A549 (cell line): Measurements from ENCODE around the gene RIC1. TPM values are rescaled to one million over a fixed set of nuclear protein-coding genes. Genes with fewer than 3 reads are reported as not detected.

ENCODE experiments used
- ATAC-seq, 2 experiments: fragments of 200-7000 bp in 1 of 2; fragments of >200 bp in 1 of 2; cut with Nextera tagmentation in 1 of 2; cut with Tn5 transposase in 1 of 2; 3 replicates each; pipeline versions ENCODE4 v1.8.0 to v1.9.1; 2018 to 2020; ENCODE audit warnings: mild to moderate bottlenecking in 1 of 2, moderate library complexity in 1 of 2
- CTCF ChIA-PET: fragments of 300-600 bp; sonication (Branson Sonifier 250); formaldehyde crosslinking; extraction: SDS; loops from one replicate; lab custom pipeline; 2021; ENCODE audit warnings: antibody characterized with exemption, inconsistent platforms; lab: Yijun Ruan, JAX
- POLR2A ChIA-PET: fragments of 350-600 bp; formaldehyde crosslinking; extraction: SDS; loops from one replicate; lab custom pipeline; 2021; ENCODE audit warnings: antibody characterized with exemption, inconsistent platforms; lab: Yijun Ruan, JAX
- DNase-seq, 2 experiments: peaks; one replicate each; pipeline versions ENCODE4 v3.0.0 to v3.0.0-alpha.2; 2011 to 2016; ENCODE audit warnings: low read depth in 1 of 2, low spot score in 1 of 2
- FAIRE-seq: peaks from 2 replicates; lab custom pipeline; 2011; peaks lifted over from hg19 to GRCh38; lab: Jason Lieb, UNC
- H3K27ac ChIP-seq, 2 experiments: fragments of >200 bp; sonication (Bioruptor Twin); formaldehyde crosslinking; 3 replicates each; pipeline ENCODE4 v1.5.1; 2016 to 2017
- H3K4me1 ChIP-seq: fragments of >200 bp; sonication (Bioruptor Twin); formaldehyde crosslinking; 3 replicates; pipeline ENCODE4 v1.6.1; 2016
- H3K4me2 ChIP-seq: fragments of >200 bp; sonication (Bioruptor Twin); formaldehyde crosslinking; 3 replicates; pipeline ENCODE4 v1.6.1; 2016
- H3K4me3 ChIP-seq: fragments of >200 bp; sonication (Bioruptor Twin); formaldehyde crosslinking; 3 replicates; pipeline ENCODE4 v1.5.1; 2016
- H3K9me3 ChIP-seq: fragments of >200 bp; sonication (Bioruptor Twin); formaldehyde crosslinking; 3 replicates; pipeline ENCODE4 v1.6.1; 2016
- BHLHE40 ChIP-seq: IDR thresholded peaks from 2 replicates; pipeline ENCODE4 v1.6.1; 2012; ENCODE audit warnings: low read depth, low read length, inconsistent platforms
- CBX2 ChIP-seq: fragments of 200-600 bp; sonication (generic); IDR thresholded peaks from 2 replicates; pipeline ENCODE4 v1.6.1; 2016; ENCODE audit warnings: low read depth, mild to moderate bottlenecking, borderline replicate concordance
- CHD4 ChIP-seq: fragments of 200-600 bp; sonication (generic); IDR thresholded peaks from 2 replicates; pipeline ENCODE4 v1.6.1; 2016; ENCODE audit warnings: antibody characterized with exemption, mild to moderate bottlenecking, borderline replicate concordance
- EHMT2 ChIP-seq: fragments of 200-600 bp; sonication (generic); IDR thresholded peaks from 2 replicates; pipeline ENCODE4 v1.6.1; 2016; ENCODE audit warnings: antibody characterized with exemption, low read depth, mild to moderate bottlenecking, moderate library complexity
- ESRRA ChIP-seq: fragments of 150-350 bp; IDR thresholded peaks from 2 replicates; pipeline ENCODE4 v1.6.1; 2014; ENCODE audit warnings: mild to moderate bottlenecking, low read length, borderline replicate concordance
- HMGXB4 ChIP-seq: fragments of 250-450 bp; sonication (Bioruptor Pico); IDR thresholded peaks from 2 replicates; pipeline ENCODE4 v1.5.0; 2021; ENCODE audit warnings: mild to moderate bottlenecking, moderate library complexity, borderline replicate concordance
- HOXA7 ChIP-seq: fragments of 250-450 bp; sonication (Bioruptor Pico); IDR thresholded peaks from 2 replicates; pipeline ENCODE4 v1.5.0; 2020; ENCODE audit warnings: mild to moderate bottlenecking, moderate library complexity
- JUN ChIP-seq, 2 experiments: fragments of >200 bp; sonication (Bioruptor Twin); formaldehyde crosslinking; IDR thresholded peaks; 2 replicates in 1 of 2; 3 replicates in 1 of 2; pipeline ENCODE4 v1.6.1; 2016 to 2017
- JUNB ChIP-seq: fragments of >200 bp; sonication (Bioruptor Twin); formaldehyde crosslinking; IDR thresholded peaks from 2 replicates; pipeline ENCODE4 v1.6.1; 2016
- NFE2L2 ChIP-seq: fragments of 150-350 bp; conservative IDR thresholded peaks from 2 replicates; pipeline ENCODE4 v1.6.1; 2014; ENCODE audit warnings: low read length
- NPAS2 ChIP-seq: fragments of 250-450 bp; sonication (Bioruptor Pico); IDR thresholded peaks from 2 replicates; pipeline ENCODE4 v1.8.0; 2022; ENCODE audit warnings: mild to moderate bottlenecking, moderate library complexity, borderline replicate concordance
- POLR2A ChIP-seq: IDR thresholded peaks from 2 replicates; pipeline ENCODE4 v1.6.1; 2012; ENCODE audit warnings: mild to moderate bottlenecking, low read length
- POLR2AphosphoS2 ChIP-seq: conservative IDR thresholded peaks from 2 replicates; pipeline ENCODE4 v1.6.1; 2012; ENCODE audit warnings: low read length, improper control_type of control experiment, inconsistent platforms
- RAD21 ChIP-seq, 2 experiments: fragments of >200 bp in 1 of 2; sonication (Bioruptor Twin) in 1 of 2; formaldehyde crosslinking in 1 of 2; IDR thresholded peaks in 1 of 2; conservative IDR thresholded peaks in 1 of 2; 2 replicates in 1 of 2; 3 replicates in 1 of 2; pipeline ENCODE4 v1.6.1; 2012 to 2018; ENCODE audit warnings: inconsistent platforms in 1 of 2
- RARB ChIP-seq: fragments of 250-450 bp; sonication (Bioruptor Pico); IDR thresholded peaks from 2 replicates; pipeline ENCODE4 v1.8.0; 2021; ENCODE audit warnings: mild to moderate bottlenecking, moderate library complexity
- RCOR1 ChIP-seq: fragments of 150-350 bp; IDR thresholded peaks from 2 replicates; pipeline ENCODE4 v1.6.1; 2014; ENCODE audit warnings: antibody characterized with exemption, low read length, low read depth
- RFX5 ChIP-seq: fragments of 450-650 bp; IDR thresholded peaks from 2 replicates; pipeline ENCODE4 v1.7.1; 2014; ENCODE audit warnings: antibody characterized with exemption, mild to moderate bottlenecking, moderate library complexity
- SREBF2 ChIP-seq: fragments of 450-650 bp; IDR thresholded peaks from 2 replicates; pipeline ENCODE4 v1.6.1; 2014; ENCODE audit warnings: mild to moderate bottlenecking, moderate library complexity
- TFCP2L1 ChIP-seq: fragments of 250-450 bp; sonication (Bioruptor Pico); IDR thresholded peaks from 2 replicates; pipeline ENCODE4 v1.5.0; 2021; ENCODE audit warnings: mild to moderate bottlenecking
- TP53 ChIP-seq: fragments of 250-450 bp; sonication (Bioruptor Pico); IDR thresholded peaks from 2 replicates; pipeline ENCODE4 v1.5.0; 2021; ENCODE audit warnings: mild to moderate bottlenecking, moderate library complexity
- ZC3H11A ChIP-seq: fragments of 450-650 bp; IDR thresholded peaks from 2 replicates; pipeline ENCODE4 v1.6.1; 2014; ENCODE audit warnings: antibody characterized with exemption, mild to moderate bottlenecking
- ZFP36 ChIP-seq: fragments of 450-650 bp; IDR thresholded peaks from 2 replicates; pipeline ENCODE4 v1.6.1; 2014; ENCODE audit warnings: borderline replicate concordance; ENCODE audit not compliant: partially characterized antibody
- WGBS: methylation state at CpG from one replicate; pipeline ENCODE4 v1.1.6; 2017; ENCODE audit errors: missing lambda C conversion rate; 5-methylcytosine and 5-hydroxymethylcytosine counted together
- polyA plus RNA-seq, 4 experiments: library from polyadenylated mRNA; depleted of rRNA in 3 of 4; stranded (reverse); fragments of >200 nt; fragmentation: RNase III in 1 of 4; extraction: RNeasy Plus Mini Kit Qiagen cat#74134 plus additional on column Dnase treatment in 1 of 4; gene quantifications; 2 replicates in 3 of 4; 3 replicates in 1 of 4; pipeline ENCODE4 v1.2.3, GENCODE V29; 2011 to 2017
- TF ChIP-seq, protein P1 (sequence below): fragments of 250-450 bp; sonication (Bioruptor Pico); IDR thresholded peaks from 2 replicates; pipeline ENCODE4 v1.5.0; 2020; ENCODE audit warnings: low read depth, mild to moderate bottlenecking, moderate library complexity
- TF ChIP-seq, protein P2 (sequence below): IDR thresholded peaks from 2 replicates; pipeline ENCODE4 v1.6.1; 2012

Gene RIC1
- polyA plus RNA-seq, 2 of the 4 experiments (the other 2 are of a cell fraction): 10.7 to 26.8 TPM

GRCh38 chr9:5756633-5757032 lies 127.7 kb downstream of the RIC1 start:
- H3K4me1 ChIP-seq: no peaks in the 10 kb centered on the region
- FAIRE-seq: no peak
- TF ChIP-seq JUN (IDR thresholded peaks at IDR 0.05): no peak
- ATAC-seq: no peak
- no peaks in the 10 kb centered on the region for H3K9me3 ChIP-seq
- H3K27ac ChIP-seq: no peak overlapping the region
- H3K4me2 ChIP-seq: no peak overlapping the region
- CTCF ChIA-PET: interaction anchor here (0.6 to 1.4 kb wide), 3 partner anchors 77 to 298 kb away, joined by 3 read pairs; partner anchors contain the start of gene ERMP1
- 65% methylated on average over 3 of the region's 3 CpGs for WGBS
- no peak overlapping the region for H3K4me3 ChIP-seq
- POLR2A ChIA-PET: interaction anchor here (0.7 kb wide), 1 partner anchor 20 kb away, joined by 3 read pairs; no protein-coding TSS in a partner anchor
- no peak for DNase-seq

GRCh38 chr9:5760338-5760737 lies 131.4 kb downstream of the RIC1 start:
- 92% methylated on average over 1 of the region's 1 CpG for WGBS
- ATAC-seq (no peak), DNase-seq (no peak), FAIRE-seq (no peak)
- TF ChIP-seq ZFP36 (no peak), TP53 (CRISPR knock-in tag) (no peak), RAD21 (conservative IDR thresholded peaks at IDR 0.05 in 1 of 2, IDR thresholded peaks at IDR 0.05 in 1 of 2) (no peak), TFCP2L1 (CRISPR knock-in tag) (no peak), HMGXB4 (CRISPR knock-in tag) (no peak), HOXA7 (CRISPR knock-in tag) (no peak), CHD4 (no peak), RFX5 (no peak), NPAS2 (CRISPR knock-in tag) (no peak), BHLHE40 (no peak), EHMT2 (no peak), CBX2 (no peak)
- TF ChIP-seq, protein P1, sequence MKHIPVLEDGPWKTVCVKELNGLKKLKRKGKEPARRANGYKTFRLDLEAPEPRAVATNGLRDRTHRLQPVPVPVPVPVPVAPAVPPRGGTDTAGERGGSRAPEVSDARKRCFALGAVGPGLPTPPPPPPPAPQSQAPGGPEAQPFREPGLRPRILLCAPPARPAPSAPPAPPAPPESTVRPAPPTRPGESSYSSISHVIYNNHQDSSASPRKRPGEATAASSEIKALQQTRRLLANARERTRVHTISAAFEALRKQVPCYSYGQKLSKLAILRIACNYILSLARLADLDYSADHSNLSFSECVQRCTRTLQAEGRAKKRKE (CRISPR knock-in tag): no peak
- Histone ChIP-seq H3K27ac (no peak overlapping the region), H3K4me1 (no peaks in the 10 kb centered on the region), H3K9me3 (no peaks in the 10 kb centered on the region), H3K4me3 (no peak overlapping the region), H3K4me2 (no peak overlapping the region)
- POLR2A ChIA-PET: no interaction called here
- CTCF ChIA-PET: no interaction called here

DNA sequence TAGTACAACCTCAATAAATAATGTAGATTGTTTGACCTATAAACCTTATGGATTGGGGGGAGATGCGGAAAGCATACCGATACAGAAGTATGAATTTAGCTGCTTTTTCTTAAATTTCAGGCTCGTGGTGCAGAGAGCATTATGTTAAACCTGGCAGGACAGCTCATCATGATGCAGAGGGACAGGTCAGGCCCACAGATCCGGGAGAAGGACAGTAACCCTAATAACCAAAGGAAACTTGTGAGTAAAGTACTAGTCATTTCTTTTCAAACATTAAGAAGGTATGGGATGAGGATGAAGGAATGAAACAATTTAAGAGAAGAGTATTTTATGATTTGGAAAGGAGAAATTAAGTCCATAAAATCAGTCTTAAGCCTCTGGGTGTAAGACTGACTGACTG lies 133.5 kb downstream of the RIC1 start:
- Histone ChIP-seq H3K9me3 (no peaks in the 10 kb centered on the region), H3K4me2 (no peak overlapping the region), H3K4me3 (no peak overlapping the region), H3K4me1 (no peaks in the 10 kb centered on the region)
- CTCF ChIA-PET: interaction anchor here (1.6 to 1.9 kb wide), 3 partner anchors 11 to 20 kb away, joined by 4 to 7 read pairs (median 5); no protein-coding TSS in a partner anchor
- 77% methylated on average over 4 of the region's 4 CpGs for WGBS
- ATAC-seq: no peak
- FAIRE-seq: no peak
- POLR2A ChIA-PET: no interaction called here
- TF ChIP-seq RARB (CRISPR knock-in tag) (no peak), ZFP36 (no peak), ZC3H11A (no peak), HMGXB4 (CRISPR knock-in tag) (no peak), JUNB (no peak), NFE2L2 (no peak), POLR2AphosphoS2 (no peak), TFCP2L1 (CRISPR knock-in tag) (no peak), SREBF2 (no peak), JUN (IDR thresholded peaks at IDR 0.05) (no peak), EHMT2 (no peak), RCOR1 (no peak), POLR2A (no peak), TP53 (CRISPR knock-in tag) (no peak), ESRRA (no peak), NPAS2 (CRISPR knock-in tag) (no peak), RFX5 (no peak)
- TF ChIP-seq, protein P2, sequence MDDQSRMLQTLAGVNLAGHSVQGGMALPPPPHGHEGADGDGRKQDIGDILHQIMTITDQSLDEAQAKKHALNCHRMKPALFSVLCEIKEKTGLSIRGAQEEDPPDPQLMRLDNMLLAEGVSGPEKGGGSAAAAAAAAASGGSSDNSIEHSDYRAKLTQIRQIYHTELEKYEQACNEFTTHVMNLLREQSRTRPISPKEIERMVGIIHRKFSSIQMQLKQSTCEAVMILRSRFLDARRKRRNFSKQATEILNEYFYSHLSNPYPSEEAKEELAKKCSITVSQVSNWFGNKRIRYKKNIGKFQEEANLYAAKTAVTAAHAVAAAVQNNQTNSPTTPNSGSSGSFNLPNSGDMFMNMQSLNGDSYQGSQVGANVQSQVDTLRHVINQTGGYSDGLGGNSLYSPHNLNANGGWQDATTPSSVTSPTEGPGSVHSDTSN: no peak
- TF ChIP-seq, all 56 proteins: peak for 0
- H3K27ac ChIP-seq: no peak overlapping the region
- no peak for DNase-seq
